WI38 (cell line): Measurements from ENCODE around the gene TAAR9.

Experiments used
- H3K4me3 ChIP-seq: 2 replicates; pipeline ENCODE4 v1.5.1; 2011; ENCODE audit warnings: low read depth, mild to moderate bottlenecking, control low read depth, low read length
- TF ChIP-seq, protein P1 (sequence below): IDR thresholded peaks from 2 replicates; pipeline ENCODE4 v1.5.1; 2012; ENCODE audit warnings: low read depth, mild to moderate bottlenecking, control low read depth, low read length

The TAAR9 gene

DNA sequence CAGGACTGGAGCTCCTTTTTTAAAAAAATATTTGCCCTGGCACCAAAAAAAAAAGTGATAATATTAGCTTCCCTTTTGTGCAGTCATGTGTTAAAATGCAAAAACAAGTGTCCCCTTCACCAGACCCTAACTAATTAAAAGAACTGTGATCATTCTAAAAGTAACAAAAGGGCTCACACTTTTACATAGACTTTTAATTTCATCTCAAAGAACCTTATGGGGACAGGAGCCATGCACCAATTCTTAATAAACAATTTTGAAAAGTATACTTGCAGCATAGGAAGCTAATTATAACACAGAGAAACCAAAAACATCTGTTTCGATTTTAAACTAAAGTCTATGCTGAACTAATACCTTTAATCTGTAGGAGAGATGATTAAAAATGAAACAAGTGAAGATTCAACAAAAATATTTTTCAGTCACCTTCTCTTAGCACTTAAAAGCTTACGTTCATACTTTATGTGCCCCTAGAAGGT is 42.4 kb upstream of the TAAR9 start:
- no peak overlapping the region for H3K4me3 ChIP-seq
- TF ChIP-seq, protein P1, sequence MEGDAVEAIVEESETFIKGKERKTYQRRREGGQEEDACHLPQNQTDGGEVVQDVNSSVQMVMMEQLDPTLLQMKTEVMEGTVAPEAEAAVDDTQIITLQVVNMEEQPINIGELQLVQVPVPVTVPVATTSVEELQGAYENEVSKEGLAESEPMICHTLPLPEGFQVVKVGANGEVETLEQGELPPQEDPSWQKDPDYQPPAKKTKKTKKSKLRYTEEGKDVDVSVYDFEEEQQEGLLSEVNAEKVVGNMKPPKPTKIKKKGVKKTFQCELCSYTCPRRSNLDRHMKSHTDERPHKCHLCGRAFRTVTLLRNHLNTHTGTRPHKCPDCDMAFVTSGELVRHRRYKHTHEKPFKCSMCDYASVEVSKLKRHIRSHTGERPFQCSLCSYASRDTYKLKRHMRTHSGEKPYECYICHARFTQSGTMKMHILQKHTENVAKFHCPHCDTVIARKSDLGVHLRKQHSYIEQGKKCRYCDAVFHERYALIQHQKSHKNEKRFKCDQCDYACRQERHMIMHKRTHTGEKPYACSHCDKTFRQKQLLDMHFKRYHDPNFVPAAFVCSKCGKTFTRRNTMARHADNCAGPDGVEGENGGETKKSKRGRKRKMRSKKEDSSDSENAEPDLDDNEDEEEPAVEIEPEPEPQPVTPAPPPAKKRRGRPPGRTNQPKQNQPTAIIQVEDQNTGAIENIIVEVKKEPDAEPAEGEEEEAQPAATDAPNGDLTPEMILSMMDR, result no peak

DNA sequence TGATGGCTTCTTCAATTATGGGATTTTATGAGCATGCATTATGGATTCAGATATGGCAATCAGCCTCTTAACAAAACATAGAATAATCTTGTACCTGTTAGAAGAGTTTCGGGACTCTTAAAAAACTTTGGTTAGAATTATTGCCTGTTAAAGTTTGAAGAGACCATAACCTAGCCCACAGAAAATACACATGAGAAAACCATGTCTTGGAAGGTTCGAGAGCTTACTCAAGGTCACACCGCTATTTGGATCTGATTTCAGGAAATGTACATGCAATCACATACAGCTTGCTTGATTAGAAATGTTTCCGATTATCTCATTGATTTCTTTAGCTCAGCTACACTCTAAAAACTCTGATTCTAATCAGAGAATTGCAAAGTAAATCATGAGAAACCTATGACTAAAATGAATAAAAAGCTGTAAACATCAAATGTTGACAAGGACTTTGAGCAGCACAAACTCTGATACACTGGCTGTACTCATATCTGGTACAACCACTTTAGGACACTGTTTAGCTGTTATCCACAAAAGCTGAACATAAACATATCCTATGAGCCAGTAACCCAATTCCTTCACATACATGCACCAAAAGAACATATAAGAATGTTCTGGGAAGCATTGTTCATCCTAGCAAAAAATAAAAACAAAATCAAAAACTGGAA is 41.4 kb upstream of the TAAR9 start:
- no peak overlapping the region for H3K4me3 ChIP-seq
- TF ChIP-seq, protein P1, result no peak

DNA sequence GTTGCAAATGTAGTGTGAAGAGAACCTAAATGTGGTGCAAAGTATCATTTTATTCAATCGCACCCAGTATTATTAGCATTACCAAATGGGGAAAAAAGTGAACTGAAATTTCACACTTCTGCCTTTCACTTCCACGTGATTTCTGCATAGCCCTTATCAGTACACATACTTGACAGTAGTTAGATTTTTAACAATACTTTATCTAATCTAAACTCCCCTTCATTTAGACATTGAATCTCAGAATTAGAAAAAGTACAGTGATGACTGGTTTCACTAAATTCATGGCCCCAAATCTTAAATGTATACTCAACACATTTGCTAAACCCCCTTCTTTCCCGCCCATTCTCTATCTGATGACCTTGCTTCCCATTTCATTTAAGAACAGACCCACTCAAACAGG is 39.4 kb upstream of the TAAR9 start:
- TF ChIP-seq, protein P1, result no peak
- H3K4me3 ChIP-seq, result no peak overlapping the region

DNA sequence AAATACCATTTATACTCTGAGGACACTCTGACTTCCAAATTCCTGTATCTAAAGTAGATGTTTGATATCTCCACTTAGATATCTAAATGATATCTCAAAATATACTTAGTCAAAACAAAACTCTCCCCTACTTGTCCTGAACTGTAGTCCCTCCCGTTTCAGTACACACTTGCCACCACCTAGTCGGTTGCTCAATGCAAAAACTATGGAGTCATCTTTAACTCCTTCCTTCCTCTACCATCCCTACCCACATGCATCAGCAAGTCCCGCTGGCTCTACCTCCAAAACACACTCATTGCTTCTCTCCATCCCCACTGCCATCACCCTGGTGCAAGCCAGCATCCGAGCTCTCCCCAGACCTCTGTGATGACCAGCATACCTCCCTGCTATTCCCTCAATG is 38.3 kb upstream of the TAAR9 start:
- H3K4me3 ChIP-seq, result no peak overlapping the region
- TF ChIP-seq, protein P1, result no peak

DNA sequence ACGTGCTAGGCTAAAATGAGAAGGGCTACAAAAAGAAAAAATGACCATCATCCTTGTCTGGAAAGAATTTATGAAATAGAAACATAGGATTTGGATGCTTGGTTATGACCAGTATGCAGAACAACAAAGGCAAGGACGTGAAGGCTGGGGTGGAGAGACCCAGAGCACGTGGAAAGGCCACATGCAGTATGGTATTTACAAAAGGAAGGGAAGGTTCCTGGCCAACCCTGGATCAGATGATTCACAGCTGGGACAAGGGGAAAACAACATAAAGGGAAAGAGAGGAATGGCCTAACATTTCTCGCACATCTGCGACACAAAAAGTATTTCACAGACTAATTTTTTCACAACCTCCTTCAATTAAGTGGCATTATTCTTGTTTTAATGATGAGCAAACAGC is 33.3 kb upstream of the TAAR9 start:
- TF ChIP-seq, protein P1, result no peak
- no peak overlapping the region for H3K4me3 ChIP-seq

- no peak overlapping the region for H3K4me3 ChIP-seq
These were observed 32.9 kb upstream of the TAAR9 start for GRCh38 chr6:132505158-132505557.

GRCh38 chr6:132506461-132506860 is 31.6 kb upstream of the TAAR9 start:
- TF ChIP-seq, protein P1, result no peak
- H3K4me3 ChIP-seq, result no peak overlapping the region

More at GRCh38 chr6:132505158-132505557, 32.9 kb upstream of the TAAR9 start:
- TF ChIP-seq, protein P1, result no peak
